ENCODE measurements around the gene NHLRC4. TPM values are rescaled to one million over a fixed set of nuclear protein-coding genes. Genes with fewer than 3 reads are reported as not detected.

Gene NHLRC4
- total RNA-seq, 2 experiments from 2014 or later, result 0.45 to 0.55 TPM

- intact Hi-C loops (cut with DNase I, micrococcal nuclease), result no loop called here
- H3K27ac ChIP-seq (ENCODE audit: low read depth in 1 of 2, low read length in 2 of 2), result no peak overlapping the region
- ATAC-seq (ENCODE audit: poor library complexity), result no peak
- Mint-ChIP-seq H3K4me3 (no peak overlapping the region), H3K9me3 (no peaks in the 10 kb centered on the region), H3K36me3 (ENCODE audit: low read depth) (no peaks in the 10 kb centered on the region), H3K4me1 (ENCODE audit: low read depth) (no peaks in the 10 kb centered on the region), H3K27ac (no peak overlapping the region), H3K27me3 (no peaks in the 10 kb centered on the region)
- H3K36me3 ChIP-seq (ENCODE audit: insufficient read depth, low read length), result no peaks in the 10 kb centered on the region
- H3K27me3 ChIP-seq (ENCODE audit: control insufficient read depth in 1 of 2, insufficient read depth in 2 of 2, low read length in 2 of 2), result no peaks in the 10 kb centered on the region
- TF ChIP-seq CTCF (IDR thresholded peaks at IDR 0.05), result no peak
- H3K4me3 ChIP-seq (ENCODE audit: low read length), result no peak overlapping the region
- ChIA-PET CTCF (no interaction called here), POLR2A (no interaction called here)
- no peak for DNase-seq
- no peaks in the 10 kb centered on the region for H3K9me3 ChIP-seq (ENCODE audit: control insufficient read depth in 1 of 2, insufficient read depth in 1 of 2, low read length in 2 of 2)
- H3K4me1 ChIP-seq (ENCODE audit: insufficient read depth, low read length), result peaks cover 7% of the 10 kb centered on the region
Observed at GRCh38 chr16:582218-582613, 15.4 kb downstream of the NHLRC4 start.

- Histone ChIP-seq H3K4me3 (ENCODE audit: low read length) (no peak overlapping the region), H3K27me3 (ENCODE audit: control insufficient read depth in 1 of 2, insufficient read depth in 2 of 2, low read length in 2 of 2) (no peaks in the 10 kb centered on the region), H3K27ac (ENCODE audit: low read depth in 1 of 2, low read length in 2 of 2) (no peak overlapping the region), H3K9me3 (ENCODE audit: control insufficient read depth in 1 of 2, insufficient read depth in 1 of 2, low read length in 2 of 2) (no peaks in the 10 kb centered on the region), H3K36me3 (ENCODE audit: insufficient read depth, low read length) (no peaks in the 10 kb centered on the region), H3K4me1 (ENCODE audit: insufficient read depth, low read length) (peaks cover 12% of the 10 kb centered on the region)
- Mint-ChIP-seq H3K4me3 (no peak overlapping the region), H3K9me3 (no peaks in the 10 kb centered on the region), H3K27me3 (no peaks in the 10 kb centered on the region), H3K27ac (no peak overlapping the region), H3K36me3 (ENCODE audit: low read depth) (no peaks in the 10 kb centered on the region), H3K4me1 (ENCODE audit: low read depth) (no peaks in the 10 kb centered on the region)
- ChIA-PET CTCF (no interaction called here), POLR2A (no interaction called here)
- no peak for DNase-seq
- intact Hi-C loops (cut with DNase I, micrococcal nuclease), result no loop called here
- no peak for TF ChIP-seq CTCF (IDR thresholded peaks at IDR 0.05)
- ATAC-seq (ENCODE audit: poor library complexity), result no peak
Observed at GRCh38 chr16:582614-583331, 16.0 kb downstream of the NHLRC4 start.

- Histone ChIP-seq H3K36me3 (ENCODE audit: insufficient read depth, low read length) (no peaks in the 10 kb centered on the region), H3K27ac (ENCODE audit: low read depth in 1 of 2, low read length in 2 of 2) (no peak overlapping the region), H3K4me1 (ENCODE audit: insufficient read depth, low read length) (peaks cover 19% of the 10 kb centered on the region), H3K4me3 (ENCODE audit: low read length) (no peak overlapping the region), H3K27me3 (ENCODE audit: control insufficient read depth in 1 of 2, insufficient read depth in 2 of 2, low read length in 2 of 2) (no peaks in the 10 kb centered on the region), H3K9me3 (ENCODE audit: control insufficient read depth in 1 of 2, insufficient read depth in 1 of 2, low read length in 2 of 2) (no peaks in the 10 kb centered on the region)
- ChIA-PET POLR2A (no interaction called here), CTCF (interaction anchor here (0.6 kb wide), 1 partner anchor 17 kb away, joined by 3 read pairs; no protein-coding TSS in a partner anchor)
- no peak for TF ChIP-seq CTCF (IDR thresholded peaks at IDR 0.05)
- Mint-ChIP-seq H3K36me3 (ENCODE audit: low read depth) (no peaks in the 10 kb centered on the region), H3K9me3 (no peaks in the 10 kb centered on the region), H3K4me3 (no peak overlapping the region), H3K4me1 (ENCODE audit: low read depth) (no peaks in the 10 kb centered on the region), H3K27ac (no peak overlapping the region), H3K27me3 (no peaks in the 10 kb centered on the region)
- intact Hi-C loops (cut with DNase I, micrococcal nuclease), result no loop called here
- ATAC-seq (ENCODE audit: poor library complexity), result no peak
- DNase-seq, result no peak
Observed at GRCh38 chr16:583470-583814, 16.6 kb downstream of the NHLRC4 start.
